GM19452 (cell line): Measurements from ENCODE around the gene GPSM3.
"Not testable (repeated sequence)": the region's sequence is repeated elsewhere in the genome, so short reads cannot be mapped to it uniquely, and the experiment has no call there.

Experiments
- ATAC-seq: cut with Tn5 transposase; IDR thresholded peaks from one replicate; pipeline ENCODE4 v1.9.1; 2021; ENCODE audit not compliant: unreplicated experiment

Gene GPSM3

GRCh38 chr6:32192608-32193039 is at the start of gene GPSM3:
Gene GPSM3, minus strand, starts transcription at chr6:32192643. Its CDS starts 130 bp downstream, at chr6:32192513.
- ATAC-seq, result no peak

- no peak for ATAC-seq
Measured at GRCh38 chr6:32240686-32241085, 48.2 kb upstream of the GPSM3 start.

- no peak for ATAC-seq
Measured at GRCh38 chr6:32239462-32239861, 47.0 kb upstream of the GPSM3 start.

GRCh38 chr6:32234934-32235333 is 42.5 kb upstream of the GPSM3 start:
- ATAC-seq, result no peak

- ATAC-seq, result no peak
Measured at GRCh38 chr6:32226434-32226833, 34.0 kb upstream of the GPSM3 start.

GRCh38 chr6:32224696-32225095 is 32.3 kb upstream of the GPSM3 start:
- ATAC-seq, result no peak

- ATAC-seq, result no peak
Measured at GRCh38 chr6:32223258-32224235, 31.1 kb upstream of the GPSM3 start, which contains the start of gene NOTCH4. Gene NOTCH4, minus strand, starts transcription at chr6:32224067. Its CDS starts 139 bp downstream, at chr6:32223928.

- ATAC-seq, result no peak
Measured at GRCh38 chr6:32222333-32223230, 30.1 kb upstream of the GPSM3 start.

- ATAC-seq, result no peak
Measured at GRCh38 chr6:32220021-32220420, 27.6 kb upstream of the GPSM3 start.

- no peak for ATAC-seq
Measured at GRCh38 chr6:32218167-32218566, 25.7 kb upstream of the GPSM3 start.

GRCh38 chr6:32216998-32217397 is 24.6 kb upstream of the GPSM3 start:
- no peak for ATAC-seq

GRCh38 chr6:32216285-32216684 is 23.8 kb upstream of the GPSM3 start:
- ATAC-seq, result no peak

- no peak for ATAC-seq
Measured at GRCh38 chr6:32215617-32216016, 23.2 kb upstream of the GPSM3 start.

- ATAC-seq, result no peak
Measured at GRCh38 chr6:32214126-32214525, 21.7 kb upstream of the GPSM3 start.

- no peak for ATAC-seq
Measured at GRCh38 chr6:32213649-32214048, 21.2 kb upstream of the GPSM3 start.

- no peak for ATAC-seq
Measured at GRCh38 chr6:32212076-32212760, 19.8 kb upstream of the GPSM3 start.

- ATAC-seq, result not testable (repeated sequence)
Measured at GRCh38 chr6:32211432-32211831, 19.0 kb upstream of the GPSM3 start.

GRCh38 chr6:32210191-32210601 is 17.8 kb upstream of the GPSM3 start:
- ATAC-seq, result no peak

- ATAC-seq, result no peak
Measured at GRCh38 chr6:32208996-32209395, 16.6 kb upstream of the GPSM3 start.

- no peak for ATAC-seq
Measured at GRCh38 chr6:32204268-32204715, 11.8 kb upstream of the GPSM3 start.
